GM08714 (cell line): ENCODE results near the gene NCAPD2.

Experiments
- H3K4me3 ChIP-seq: fragments of 200-500 bp; sonication (Bioruptor generic); 2 replicates; pipeline ENCODE4 v1.5.1; 2014; ENCODE audit warnings: mild to moderate bottlenecking, low read length, inconsistent platforms
- ZNF274 ChIP-seq: IDR thresholded peaks from 2 replicates; pipeline ENCODE4 v1.6.1; 2012; ENCODE audit warnings: mild to moderate bottlenecking, low read depth, low read length

The NCAPD2 gene

GRCh38 chr12:6570264-6570887, 76.5 kb downstream of the NCAPD2 start:
- no peak for TF ChIP-seq ZNF274
- H3K4me3 ChIP-seq, result no peak overlapping the region

GRCh38 chr12:6573001-6573400, 79.1 kb downstream of the NCAPD2 start:
- TF ChIP-seq ZNF274, result no peak
- no peak overlapping the region for H3K4me3 ChIP-seq

- no peak overlapping the region for H3K4me3 ChIP-seq
- no peak for TF ChIP-seq ZNF274
Measured at GRCh38 chr12:6574576-6575295, 80.8 kb downstream of the NCAPD2 start.

GRCh38 chr12:6575648-6576047, 81.7 kb downstream of the NCAPD2 start:
- H3K4me3 ChIP-seq, result no peak overlapping the region
- no peak for TF ChIP-seq ZNF274
